GM18873 (cell line): ENCODE measurements around the gene F7.
"Not testable (repeated sequence)": the region's sequence is repeated elsewhere in the genome, so short reads cannot be mapped to it uniquely, and the experiment has no call there.

ENCODE experiments used
- ATAC-seq: cut with Tn5 transposase; IDR thresholded peaks from one replicate; pipeline ENCODE4 v1.9.1; 2021; ENCODE audit warnings: mild to moderate bottlenecking, moderate library complexity, moderate number of reproducible peaks; ENCODE audit not compliant: unreplicated experiment, low FRiP score

F7 gene

GRCh38 chr13:113070855-113071254 lies 34.7 kb upstream of the F7 start:
- ATAC-seq, result no peak

GRCh38 chr13:113072376-113072775 lies 33.2 kb upstream of the F7 start:
- no peak for ATAC-seq

- no peak for ATAC-seq
Observed at GRCh38 chr13:113073942-113074341, 31.6 kb upstream of the F7 start.

GRCh38 chr13:113074401-113074800 lies 31.2 kb upstream of the F7 start:
- no peak for ATAC-seq

- ATAC-seq, result no peak
Observed at GRCh38 chr13:113074876-113075275, 30.7 kb upstream of the F7 start.

GRCh38 chr13:113075711-113076110 lies 29.9 kb upstream of the F7 start:
- no peak for ATAC-seq

GRCh38 chr13:113076681-113077401 lies 28.8 kb upstream of the F7 start:
- no peak for ATAC-seq

GRCh38 chr13:113077566-113077952 lies 28.0 kb upstream of the F7 start:
- ATAC-seq, result no peak

- ATAC-seq, result no peak
Observed at GRCh38 chr13:113077953-113078901, 27.4 kb upstream of the F7 start.

- ATAC-seq, result no peak
Observed at GRCh38 chr13:113078902-113079780, 26.4 kb upstream of the F7 start.

- ATAC-seq, result not testable (repeated sequence)
Observed at GRCh38 chr13:113079781-113080080, 25.9 kb upstream of the F7 start.

GRCh38 chr13:113080361-113080831 lies 25.2 kb upstream of the F7 start:
- no peak for ATAC-seq

- ATAC-seq, result no peak
Observed at GRCh38 chr13:113080901-113081521, 24.6 kb upstream of the F7 start.

- no peak for ATAC-seq
Observed at GRCh38 chr13:113082198-113083021, 23.2 kb upstream of the F7 start.

- ATAC-seq, result no peak
Observed at GRCh38 chr13:113083022-113083373, 22.6 kb upstream of the F7 start.

- ATAC-seq, result no peak
Observed at GRCh38 chr13:113083402-113084061, 22.1 kb upstream of the F7 start.

- ATAC-seq, result no peak
Observed at GRCh38 chr13:113084094-113084942, 21.3 kb upstream of the F7 start.

- ATAC-seq, result no peak
Observed at GRCh38 chr13:113084943-113085540, 20.5 kb upstream of the F7 start.
